GM10248 (cell line): ENCODE measurements around the gene CAMK4.
"Not testable (repeated sequence)": the region's sequence is repeated elsewhere in the genome, so short reads cannot be mapped to it uniquely, and the experiment has no call there.

Source experiments
- CTCF ChIA-PET: fragments of 300-600 bp; sonication (Branson Sonifier 250); formaldehyde crosslinking; extraction: SDS; loops from one replicate; lab custom pipeline; 2021; ENCODE audit warnings: antibody characterized with exemption; lab: Yijun Ruan, JAX
- POLR2A ChIA-PET: fragments of 350-650 bp; sonication (Branson Sonifier 250); formaldehyde crosslinking; extraction: SDS; loops from one replicate; lab custom pipeline; 2020; ENCODE audit warnings: antibody characterized with exemption; lab: Yijun Ruan, JAX
- DNase-seq: peaks from one replicate; pipeline ENCODE4 v3.0.0; 2012; ENCODE audit errors: extremely low spot score
- TF ChIP-seq, protein P1 (sequence below): IDR thresholded peaks from 2 replicates; pipeline ENCODE4 v1.5.1; 2012; ENCODE audit warnings: mild to moderate bottlenecking, low read depth; ENCODE audit errors: extremely low read depth, missing control alignments, control extremely low read depth

CAMK4 gene

GRCh38 chr5:111301264-111301663 lies 77.1 kb downstream of the CAMK4 start:
- no peak for DNase-seq
- POLR2A ChIA-PET = no interaction called here
- TF ChIP-seq, protein P1, sequence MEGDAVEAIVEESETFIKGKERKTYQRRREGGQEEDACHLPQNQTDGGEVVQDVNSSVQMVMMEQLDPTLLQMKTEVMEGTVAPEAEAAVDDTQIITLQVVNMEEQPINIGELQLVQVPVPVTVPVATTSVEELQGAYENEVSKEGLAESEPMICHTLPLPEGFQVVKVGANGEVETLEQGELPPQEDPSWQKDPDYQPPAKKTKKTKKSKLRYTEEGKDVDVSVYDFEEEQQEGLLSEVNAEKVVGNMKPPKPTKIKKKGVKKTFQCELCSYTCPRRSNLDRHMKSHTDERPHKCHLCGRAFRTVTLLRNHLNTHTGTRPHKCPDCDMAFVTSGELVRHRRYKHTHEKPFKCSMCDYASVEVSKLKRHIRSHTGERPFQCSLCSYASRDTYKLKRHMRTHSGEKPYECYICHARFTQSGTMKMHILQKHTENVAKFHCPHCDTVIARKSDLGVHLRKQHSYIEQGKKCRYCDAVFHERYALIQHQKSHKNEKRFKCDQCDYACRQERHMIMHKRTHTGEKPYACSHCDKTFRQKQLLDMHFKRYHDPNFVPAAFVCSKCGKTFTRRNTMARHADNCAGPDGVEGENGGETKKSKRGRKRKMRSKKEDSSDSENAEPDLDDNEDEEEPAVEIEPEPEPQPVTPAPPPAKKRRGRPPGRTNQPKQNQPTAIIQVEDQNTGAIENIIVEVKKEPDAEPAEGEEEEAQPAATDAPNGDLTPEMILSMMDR = no peak
- CTCF ChIA-PET = interaction anchor here (2.9 kb wide), 1 partner anchor 11 kb away, joined by 10 read pairs; no protein-coding TSS in a partner anchor

DNA sequence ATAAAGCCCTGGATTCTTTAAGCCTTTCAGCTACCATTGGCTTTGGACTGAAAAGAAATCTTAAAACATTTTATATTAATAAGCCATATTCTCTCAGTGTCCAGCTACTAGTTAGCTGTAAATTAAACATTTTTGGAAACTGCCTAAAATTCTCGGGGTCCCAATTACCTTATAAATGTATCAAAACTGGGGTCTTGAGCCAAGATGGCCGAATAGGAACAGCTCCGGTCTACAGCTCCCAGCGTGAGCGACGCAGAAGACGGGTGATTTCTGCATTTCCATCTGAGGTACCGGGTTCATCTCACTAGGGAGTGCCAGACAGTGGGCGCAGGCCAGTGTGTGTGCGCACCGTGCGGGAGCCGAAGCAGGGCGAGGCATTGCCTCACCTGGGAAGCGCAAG lies 77.9 kb downstream of the CAMK4 start:
- CTCF ChIA-PET = interaction anchor here (2.9 kb wide), 1 partner anchor 10 kb away, joined by 10 read pairs; no protein-coding TSS in a partner anchor
- DNase-seq, POLR2A ChIA-PET: not testable (repeated sequence)

GRCh38 chr5:111308951-111309350 lies 84.8 kb downstream of the CAMK4 start:
- CTCF ChIA-PET = interaction anchor here (1.1 kb wide), 1 partner anchor 11 kb away, joined by 4 read pairs; no protein-coding TSS in a partner anchor
- POLR2A ChIA-PET = no interaction called here
- DNase-seq = no peak
- TF ChIP-seq, protein P1 = no peak

DNA sequence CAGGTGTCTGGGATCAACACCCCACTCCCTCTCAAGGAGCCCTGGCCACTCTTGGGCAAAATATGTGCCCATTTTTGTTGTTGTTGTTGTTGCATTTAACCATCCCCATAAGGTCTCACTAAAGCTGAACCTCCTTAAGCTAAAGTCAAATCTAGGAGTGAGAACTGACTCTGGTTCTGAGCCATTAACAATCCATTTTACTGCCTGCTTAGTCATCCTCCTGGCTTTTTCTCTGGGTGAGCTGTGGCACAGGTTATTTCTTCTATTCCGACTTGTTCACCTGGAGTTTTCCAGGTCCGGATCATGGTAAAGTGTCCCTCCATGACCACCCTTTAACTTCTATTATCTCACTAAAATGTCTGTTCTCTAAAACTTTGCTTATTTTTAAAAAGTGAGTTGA lies 85.2 kb downstream of the CAMK4 start:
- TF ChIP-seq, protein P1 = no peak
- POLR2A ChIA-PET = no interaction called here
- DNase-seq = no peak
- CTCF ChIA-PET = no interaction called here

GRCh38 chr5:111310711-111311620 lies 86.8 kb downstream of the CAMK4 start:
- CTCF ChIA-PET = interaction anchor here (0.8 to 2.0 kb wide), 4 partner anchors 10 to 33 kb away, joined by 3 to 10 read pairs (median 4); no protein-coding TSS in a partner anchor
- DNase-seq = no peak
- POLR2A ChIA-PET = no interaction called here
- TF ChIP-seq, protein P1 = no peak

DNA sequence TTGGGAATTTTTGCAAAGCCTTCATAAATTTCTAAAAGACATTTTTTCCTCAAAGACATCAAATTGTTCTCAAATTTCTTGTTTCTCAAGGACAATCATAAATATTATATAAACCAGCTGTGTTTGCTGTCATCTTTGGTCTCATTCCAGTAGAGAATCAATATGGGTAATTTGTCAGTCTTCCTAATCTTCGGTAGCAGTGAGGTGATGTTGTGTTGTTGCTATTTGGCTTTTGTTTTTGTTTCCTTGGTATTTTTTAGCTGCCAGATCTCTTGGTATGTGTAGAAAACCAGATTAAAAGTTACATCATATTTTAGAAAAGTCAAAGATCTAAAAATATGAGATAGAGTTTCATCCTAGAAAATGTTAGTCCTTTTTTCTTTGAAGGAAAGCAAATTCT lies 87.5 kb downstream of the CAMK4 start:
- CTCF ChIA-PET = interaction anchor here (1.6 to 2.2 kb wide), 4 partner anchors 10 to 33 kb away, joined by 3 to 10 read pairs (median 8); no protein-coding TSS in a partner anchor
- TF ChIP-seq, protein P1 = no peak
- no peak for DNase-seq
- POLR2A ChIA-PET = no interaction called here
